ENCODE measurements around the gene ZMYND15. TPM values are rescaled to one million over a fixed set of nuclear protein-coding genes. Genes with fewer than 3 reads are reported as not detected.

Gene ZMYND15
- total RNA-seq, 5 donors from 2014 or later (not counting 1 experiment from before 2014, with no cell fraction given): 0.29 to 1.4 (median 0.44) TPM

- CTCF ChIA-PET: no interaction called here
- Histone ChIP-seq H3K36me3 (ENCODE audit: control insufficient read depth in 2 of 2, extremely low read depth in 1 of 2, insufficient read depth in 1 of 2, low read length in 1 of 2) (no peaks in the 10 kb centered on the region), H3K27me3 (replicated peaks in 1 of 2; ENCODE audit: control insufficient read depth in 2 of 2, extremely low read depth in 1 of 2, insufficient read depth in 2 of 2, low read length in 1 of 2) (peaks cover 0 to 31% of the 10 kb centered on the region in 2 experiments), H3K27ac (ENCODE audit: low read length) (no peak overlapping the region), H3K9me3 (no peaks in the 10 kb centered on the region), H3K4me1 (ENCODE audit: control insufficient read depth in 1 of 2, extremely low read depth in 1 of 2, insufficient read depth in 2 of 2, low read length in 2 of 2) (peaks cover 2 to 16% of the 10 kb centered on the region in 2 experiments), H3K4me3 (ENCODE audit: control insufficient read depth in 1 of 2, extremely low read depth in 1 of 2, low read length in 1 of 2) (no peak overlapping the region)
- H3K36me3 Mint-ChIP-seq: no peaks in the 10 kb centered on the region
- H3K9me3 Mint-ChIP-seq: no peaks in the 10 kb centered on the region
- POLR2A ChIA-PET: no interaction called here
- peaks cover 12 to 14% (median 13%) of the 10 kb centered on the region in 3 donors for H3K4me1 Mint-ChIP-seq
- WGBS (ENCODE audit: insufficient coverage): 74% methylated on average over 2 of the region's 5 CpGs
- H3K27me3 Mint-ChIP-seq: peaks cover 19 to 22% of the 10 kb centered on the region in 2 donors
- ATAC-seq (replicated peaks in 1 of 4): no peak
- no peak overlapping the region for H3K27ac Mint-ChIP-seq
- DNase-seq: no peak
- no peak overlapping the region for H3K4me3 Mint-ChIP-seq
Measured at GRCh38 chr17:4751932-4752331, 12.3 kb downstream of the ZMYND15 start.

DNA sequence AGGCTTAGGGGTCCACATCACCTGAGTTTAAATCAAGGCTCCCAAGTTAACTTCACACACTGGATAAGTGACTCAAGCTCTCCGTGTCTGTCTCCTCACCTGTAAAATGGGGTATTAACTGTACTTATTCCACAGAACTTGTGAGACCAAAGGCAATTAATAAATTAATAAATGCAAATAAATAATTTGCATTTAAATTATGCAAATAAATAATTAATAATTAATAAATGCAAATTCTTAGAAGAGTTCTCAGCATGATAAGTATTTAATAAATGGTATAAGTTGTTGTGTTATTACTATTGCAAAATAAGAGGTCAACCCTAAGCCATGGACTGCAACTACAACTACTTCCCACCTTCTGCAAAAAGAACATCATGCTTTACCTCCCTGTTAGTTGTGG, 13.8 kb downstream of the ZMYND15 start:
- ATAC-seq (replicated peaks in 1 of 4): no peak
- no peak for DNase-seq
- no peak overlapping the region for H3K4me3 Mint-ChIP-seq
- CTCF ChIA-PET: no interaction called here
- Histone ChIP-seq H3K4me1 (ENCODE audit: control insufficient read depth in 1 of 2, extremely low read depth in 1 of 2, insufficient read depth in 2 of 2, low read length in 2 of 2) (peaks cover 2 to 3% of the 10 kb centered on the region in 2 experiments), H3K36me3 (ENCODE audit: control insufficient read depth in 2 of 2, extremely low read depth in 1 of 2, insufficient read depth in 1 of 2, low read length in 1 of 2) (no peaks in the 10 kb centered on the region), H3K4me3 (ENCODE audit: control insufficient read depth in 1 of 2, extremely low read depth in 1 of 2, low read length in 1 of 2) (no peak overlapping the region), H3K9me3 (no peaks in the 10 kb centered on the region), H3K27ac (ENCODE audit: low read length) (no peak overlapping the region), H3K27me3 (replicated peaks in 1 of 2; ENCODE audit: control insufficient read depth in 2 of 2, extremely low read depth in 1 of 2, insufficient read depth in 2 of 2, low read length in 1 of 2) (peaks cover 0 to 34% of the 10 kb centered on the region in 2 experiments)
- POLR2A ChIA-PET: interaction anchor here in 1 of 2 donors (0.7 kb wide), 1 partner anchor 163 kb away, joined by 5 read pairs; no protein-coding TSS in a partner anchor
- no peaks in the 10 kb centered on the region for H3K9me3 Mint-ChIP-seq
- no peak overlapping the region for H3K27ac Mint-ChIP-seq
- WGBS (ENCODE audit: insufficient coverage): no CpG with 5 or more reads among the region's 1 CpG
- H3K36me3 Mint-ChIP-seq: no peaks in the 10 kb centered on the region
- H3K27me3 Mint-ChIP-seq: peaks cover 19 to 26% of the 10 kb centered on the region in 2 donors
- H3K4me1 Mint-ChIP-seq: peaks cover 3 to 6% (median 4%) of the 10 kb centered on the region in 3 donors

DNA sequence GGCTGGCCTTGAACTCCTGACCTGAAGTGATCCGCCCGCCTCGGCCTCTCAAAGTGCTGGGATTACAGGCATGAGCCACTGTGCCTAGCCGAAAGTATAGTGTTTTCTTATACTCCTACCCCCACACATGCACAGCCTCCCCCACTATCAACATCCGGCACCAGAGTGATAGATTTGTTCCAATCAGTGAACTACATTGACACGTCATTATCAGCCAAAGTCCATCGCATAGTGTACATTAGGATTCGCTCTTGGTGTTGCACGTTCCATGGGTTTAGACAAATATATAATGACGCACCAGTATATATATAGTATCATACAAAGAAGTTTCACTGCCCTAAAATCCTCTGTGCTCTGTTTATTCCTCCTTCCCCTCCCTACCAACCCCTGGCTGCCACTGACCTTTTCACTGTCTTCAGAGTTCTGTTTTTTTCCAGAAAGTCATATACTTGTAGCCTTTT, 20.2 kb downstream of the ZMYND15 start:
- no peaks in the 10 kb centered on the region for H3K9me3 ChIP-seq
- 100% methylated on average over 1 of the region's 10 CpGs for WGBS (ENCODE audit: insufficient coverage)
- H3K4me1 ChIP-seq (ENCODE audit: control insufficient read depth in 1 of 2, extremely low read depth in 1 of 2, insufficient read depth in 2 of 2, low read length in 2 of 2): no peaks in the 10 kb centered on the region
- peaks cover 7 to 18% of the 10 kb centered on the region in 2 donors for H3K27me3 Mint-ChIP-seq
- ATAC-seq (replicated peaks in 1 of 4): no peak
- no peaks in the 10 kb centered on the region for H3K4me1 Mint-ChIP-seq
- no peaks in the 10 kb centered on the region for H3K9me3 Mint-ChIP-seq
- H3K27ac Mint-ChIP-seq: no peak overlapping the region
- H3K27me3 ChIP-seq (replicated peaks in 1 of 2; ENCODE audit: control insufficient read depth in 2 of 2, extremely low read depth in 1 of 2, insufficient read depth in 2 of 2, low read length in 1 of 2): peaks cover 0 to 17% of the 10 kb centered on the region in 2 experiments
- no peak overlapping the region for H3K4me3 Mint-ChIP-seq
- H3K36me3 Mint-ChIP-seq: no peaks in the 10 kb centered on the region
- CTCF ChIA-PET: no interaction called here
- no peak overlapping the region for H3K4me3 ChIP-seq (ENCODE audit: control insufficient read depth in 1 of 2, extremely low read depth in 1 of 2, low read length in 1 of 2)
- H3K27ac ChIP-seq (ENCODE audit: low read length): no peak overlapping the region
- no peaks in the 10 kb centered on the region for H3K36me3 ChIP-seq (ENCODE audit: control insufficient read depth in 2 of 2, extremely low read depth in 1 of 2, insufficient read depth in 1 of 2, low read length in 1 of 2)
- no peak for DNase-seq
- POLR2A ChIA-PET: no interaction called here

GRCh38 chr17:4764595-4764994, 25.0 kb downstream of the ZMYND15 start:
- Mint-ChIP-seq H3K9me3 (no peaks in the 10 kb centered on the region), H3K27me3 (peaks cover 4 to 8% of the 10 kb centered on the region in 2 donors), H3K36me3 (no peaks in the 10 kb centered on the region), H3K4me1 (no peaks in the 10 kb centered on the region), H3K4me3 (no peak overlapping the region), H3K27ac (no peak overlapping the region)
- WGBS (ENCODE audit: insufficient coverage): no CpG with 5 or more reads among the region's 3 CpGs
- H3K4me1 ChIP-seq (ENCODE audit: control insufficient read depth in 1 of 2, extremely low read depth in 1 of 2, insufficient read depth in 2 of 2, low read length in 2 of 2): no peaks in the 10 kb centered on the region
- H3K27ac ChIP-seq (ENCODE audit: low read length): no peak overlapping the region
- DNase-seq: no peak
- no peak for ATAC-seq (replicated peaks in 1 of 4)
- ChIA-PET CTCF (interaction anchor here in 1 of 2 donors (0.7 kb wide), 1 partner anchor 9 kb away, joined by 3 read pairs; no protein-coding TSS in a partner anchor), POLR2A (no interaction called here)
- no peak overlapping the region for H3K4me3 ChIP-seq (ENCODE audit: control insufficient read depth in 1 of 2, extremely low read depth in 1 of 2, low read length in 1 of 2)
- H3K27me3 ChIP-seq (replicated peaks in 1 of 2; ENCODE audit: control insufficient read depth in 2 of 2, extremely low read depth in 1 of 2, insufficient read depth in 2 of 2, low read length in 1 of 2): peaks cover 0 to 10% of the 10 kb centered on the region in 2 experiments
- no peaks in the 10 kb centered on the region for H3K9me3 ChIP-seq
- no peaks in the 10 kb centered on the region for H3K36me3 ChIP-seq (ENCODE audit: control insufficient read depth in 2 of 2, extremely low read depth in 1 of 2, insufficient read depth in 1 of 2, low read length in 1 of 2)

DNA sequence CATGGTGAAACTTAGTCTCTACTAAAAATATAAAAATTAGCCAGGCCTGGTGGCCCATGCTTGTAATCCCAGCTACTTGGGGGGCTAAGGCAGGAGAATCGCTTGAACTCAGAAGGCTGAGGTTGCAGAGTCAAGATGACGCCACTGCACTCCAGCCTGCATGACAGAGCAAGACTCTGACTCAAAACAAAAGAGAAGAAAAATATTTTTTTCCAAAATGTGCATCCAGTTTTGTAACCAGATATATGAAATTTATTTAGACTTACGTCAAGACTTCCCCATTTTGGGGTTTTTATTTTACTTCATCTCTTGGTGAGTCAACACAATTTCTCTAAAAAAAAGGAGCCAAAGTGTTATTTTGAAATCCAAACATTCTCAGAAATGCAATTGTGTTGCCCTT, 26.6 kb downstream of the ZMYND15 start:
- peaks cover 0 to 1% of the 10 kb centered on the region in 2 experiments for H3K4me1 ChIP-seq (ENCODE audit: control insufficient read depth in 1 of 2, extremely low read depth in 1 of 2, insufficient read depth in 2 of 2, low read length in 2 of 2)
- Mint-ChIP-seq H3K4me1 (peaks cover 0 to under 1% (median 0%) of the 10 kb centered on the region in 3 donors), H3K9me3 (no peaks in the 10 kb centered on the region), H3K4me3 (no peak overlapping the region), H3K27me3 (peaks cover 4 to 7% of the 10 kb centered on the region in 2 donors), H3K27ac (no peak overlapping the region), H3K36me3 (no peaks in the 10 kb centered on the region)
- no CpG with 5 or more reads among the region's 3 CpGs for WGBS (ENCODE audit: insufficient coverage)
- no peaks in the 10 kb centered on the region for H3K9me3 ChIP-seq
- CTCF ChIA-PET: no interaction called here
- H3K36me3 ChIP-seq (ENCODE audit: control insufficient read depth in 2 of 2, extremely low read depth in 1 of 2, insufficient read depth in 1 of 2, low read length in 1 of 2): no peaks in the 10 kb centered on the region
- DNase-seq (no peak), ATAC-seq (replicated peaks in 1 of 4) (no peak)
- POLR2A ChIA-PET: no interaction called here
- H3K27ac ChIP-seq (ENCODE audit: low read length): no peak overlapping the region
- H3K27me3 ChIP-seq (replicated peaks in 1 of 2; ENCODE audit: control insufficient read depth in 2 of 2, extremely low read depth in 1 of 2, insufficient read depth in 2 of 2, low read length in 1 of 2): peaks cover 0 to 13% of the 10 kb centered on the region in 2 experiments
- no peak overlapping the region for H3K4me3 ChIP-seq (ENCODE audit: control insufficient read depth in 1 of 2, extremely low read depth in 1 of 2, low read length in 1 of 2)

DNA sequence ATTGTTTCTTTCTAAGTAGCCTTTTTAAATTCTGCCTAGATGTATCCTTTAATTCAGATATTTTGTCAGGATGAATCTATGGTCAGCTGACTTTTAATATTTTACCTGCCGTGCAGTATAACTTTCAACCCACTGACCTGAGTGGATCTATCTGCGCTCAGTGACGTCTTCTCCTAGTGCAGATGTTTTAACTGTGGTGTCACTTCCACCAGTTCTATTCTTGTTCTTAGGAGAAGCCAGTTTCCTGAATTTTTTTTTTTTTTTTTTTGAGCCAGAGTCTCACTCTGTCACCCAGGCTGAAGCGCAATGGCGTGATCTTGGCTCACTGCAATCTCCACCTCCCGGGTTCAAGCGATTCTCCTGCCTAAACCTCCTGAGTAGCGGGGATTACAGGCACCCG, 27.1 kb downstream of the ZMYND15 start:
- POLR2A ChIA-PET: interaction anchor here in 1 of 2 donors (0.7 kb wide), 1 partner anchor 79 kb away, joined by 10 read pairs; no protein-coding TSS in a partner anchor
- H3K9me3 ChIP-seq: no peaks in the 10 kb centered on the region
- H3K36me3 Mint-ChIP-seq: no peaks in the 10 kb centered on the region
- DNase-seq: no peak
- H3K9me3 Mint-ChIP-seq: no peaks in the 10 kb centered on the region
- H3K4me1 Mint-ChIP-seq: peaks cover 4 to 5% (median 4%) of the 10 kb centered on the region in 3 donors
- peaks cover 4 to 7% of the 10 kb centered on the region in 2 donors for H3K27me3 Mint-ChIP-seq
- ATAC-seq (replicated peaks in 1 of 4): no peak
- WGBS (ENCODE audit: insufficient coverage): 100% methylated on average over 5 of the region's 9 CpGs
- H3K4me3 ChIP-seq (ENCODE audit: control insufficient read depth in 1 of 2, extremely low read depth in 1 of 2, low read length in 1 of 2): no peak overlapping the region
- no peaks in the 10 kb centered on the region for H3K36me3 ChIP-seq (ENCODE audit: control insufficient read depth in 2 of 2, extremely low read depth in 1 of 2, insufficient read depth in 1 of 2, low read length in 1 of 2)
- H3K27ac Mint-ChIP-seq: no peak overlapping the region
- peaks cover 0 to 17% of the 10 kb centered on the region in 2 experiments for H3K27me3 ChIP-seq (replicated peaks in 1 of 2; ENCODE audit: control insufficient read depth in 2 of 2, extremely low read depth in 1 of 2, insufficient read depth in 2 of 2, low read length in 1 of 2)
- H3K27ac ChIP-seq (ENCODE audit: low read length): no peak overlapping the region
- CTCF ChIA-PET: no interaction called here
- peaks cover 0 to 7% of the 10 kb centered on the region in 2 experiments for H3K4me1 ChIP-seq (ENCODE audit: control insufficient read depth in 1 of 2, extremely low read depth in 1 of 2, insufficient read depth in 2 of 2, low read length in 2 of 2)
- H3K4me3 Mint-ChIP-seq: no peak overlapping the region

Measured in T-cell (primary cell).